Measurements from ENCODE around the gene HHLA2.

Gene HHLA2

GRCh38 chr3:108393128-108393900, 97.0 kb downstream of the HHLA2 start:
- no peak for DNase-seq (ENCODE audit: low spot score)

- no peak for DNase-seq (ENCODE audit: low spot score)
These were observed 97.7 kb downstream of the HHLA2 start for GRCh38 chr3:108394016-108394415.

- DNase-seq (ENCODE audit: low spot score): no peak
These were observed 98.2 kb downstream of the HHLA2 start for GRCh38 chr3:108394563-108394962.

DNA sequence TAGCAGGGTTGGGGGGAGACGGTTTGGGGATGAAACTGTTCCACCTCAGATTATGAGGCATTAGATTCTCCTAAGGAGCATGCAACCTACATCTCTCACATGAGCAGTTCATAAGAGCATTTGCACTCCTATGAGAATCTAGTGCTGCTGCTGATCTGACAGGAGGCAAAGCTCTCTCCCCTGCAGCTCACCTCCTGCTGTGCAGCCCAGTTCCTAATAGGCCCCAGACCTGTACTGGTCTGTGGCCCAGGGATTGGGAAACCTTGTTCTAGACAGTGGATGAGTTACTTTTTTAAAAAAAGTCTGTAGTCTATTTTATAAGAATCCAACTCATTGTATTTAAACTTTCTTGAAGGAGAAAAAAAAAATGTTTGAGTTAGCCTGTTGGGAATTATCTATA, 100.0 kb downstream of the HHLA2 start:
- DNase-seq (ENCODE audit: low spot score): no peak

GRCh38 chr3:108398510-108398909, 102.2 kb downstream of the HHLA2 start:
- DNase-seq (ENCODE audit: low spot score): no peak

DNA sequence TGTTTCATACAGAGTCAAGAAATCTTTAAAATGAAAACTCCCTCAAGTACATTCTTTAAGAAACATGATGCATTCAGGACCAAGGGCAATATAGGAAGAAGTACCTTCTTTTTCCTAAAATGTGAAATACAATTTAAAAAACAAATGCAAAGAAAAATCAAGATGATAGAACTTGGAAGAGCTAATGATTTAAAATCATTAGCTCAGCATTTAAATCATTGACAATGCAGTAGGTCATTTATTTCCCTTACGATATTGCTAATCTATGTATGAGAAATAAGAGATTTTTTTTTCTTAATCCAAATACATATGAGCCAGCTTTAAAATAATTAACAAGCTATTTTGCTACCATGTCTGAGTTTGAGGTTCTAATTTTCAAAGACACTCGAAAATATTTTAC, 105.5 kb downstream of the HHLA2 start:
- DNase-seq (ENCODE audit: low spot score): no peak

DNA sequence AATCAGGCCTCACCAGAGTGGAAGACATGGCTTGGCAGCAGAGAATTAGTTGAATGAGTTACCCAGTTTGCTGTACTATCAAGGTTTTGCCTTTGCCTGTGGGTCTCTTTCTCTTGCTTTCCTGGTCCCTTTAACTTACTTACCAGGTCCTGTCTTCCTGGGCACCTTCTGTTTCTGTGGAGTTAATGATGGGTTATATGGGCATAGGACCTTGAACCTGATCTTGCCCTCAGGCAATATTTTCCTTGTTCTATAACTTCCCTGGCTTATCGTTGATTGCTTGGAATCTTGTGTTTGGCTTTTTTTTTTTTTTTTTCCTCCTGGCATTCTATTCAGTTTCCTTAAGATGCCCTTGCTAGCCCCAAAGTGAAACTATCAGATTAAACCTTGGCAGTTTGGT, 106.8 kb downstream of the HHLA2 start:
- no peak for DNase-seq (ENCODE audit: low spot score)

GRCh38 chr3:108403686-108404345, 107.5 kb downstream of the HHLA2 start:
- DNase-seq (ENCODE audit: low spot score): no peak

- DNase-seq (ENCODE audit: low spot score): no peak
These were observed 108.0 kb downstream of the HHLA2 start for GRCh38 chr3:108404368-108404767.

DNA sequence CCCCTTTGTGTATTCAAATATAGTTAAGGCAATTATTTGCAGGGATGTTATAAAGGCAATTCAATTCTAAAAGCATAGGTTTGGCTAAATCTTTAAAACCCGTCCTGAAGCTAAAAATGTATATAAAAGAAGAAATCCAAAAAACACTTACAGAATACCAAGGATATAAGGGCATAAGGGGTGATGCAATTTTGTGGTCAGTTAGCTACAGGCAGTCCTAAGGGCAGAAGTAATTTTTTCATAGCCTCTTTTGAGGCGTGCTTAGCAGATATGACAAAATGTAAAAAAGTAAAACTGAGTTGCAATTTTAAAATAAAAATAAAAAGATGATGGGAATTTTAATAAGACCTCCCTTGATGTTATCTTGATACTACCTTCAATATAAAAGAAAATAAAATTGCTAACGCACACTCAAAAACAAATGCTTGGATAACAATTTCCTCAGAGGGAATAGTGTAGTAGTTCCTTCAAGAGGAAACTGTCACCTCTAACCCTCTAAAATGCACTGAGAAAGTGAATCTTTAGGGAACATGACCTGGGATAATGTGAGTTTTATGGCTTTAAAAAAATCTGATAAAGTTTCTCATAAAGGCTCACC, 109.8 kb downstream of the HHLA2 start:
- no peak for DNase-seq (ENCODE audit: low spot score)

- peak; percentile 87 for DNase-seq (ENCODE audit: low spot score)
These were observed 110.4 kb downstream of the HHLA2 start for GRCh38 chr3:108406661-108407206.

DNA sequence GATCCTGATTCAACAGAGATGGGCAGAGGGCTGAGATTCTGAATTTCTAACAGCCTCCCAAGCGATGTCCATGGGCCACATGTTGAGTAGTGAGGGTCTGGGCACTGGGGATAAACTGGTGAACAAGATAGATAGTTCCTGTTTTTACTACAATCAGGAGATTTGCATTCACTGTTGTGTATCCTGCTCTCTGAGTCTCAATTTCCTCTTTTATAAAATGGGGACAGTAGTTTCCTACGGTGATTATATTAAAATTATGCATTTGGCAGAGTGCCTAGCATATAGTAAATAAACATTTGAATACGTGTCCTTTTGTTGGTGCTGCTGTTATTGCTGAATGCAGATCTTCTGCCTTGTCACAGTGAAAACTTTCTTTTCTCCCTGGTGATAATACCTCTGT, 111.5 kb downstream of the HHLA2 start:
- DNase-seq (ENCODE audit: low spot score): no peak

DNA sequence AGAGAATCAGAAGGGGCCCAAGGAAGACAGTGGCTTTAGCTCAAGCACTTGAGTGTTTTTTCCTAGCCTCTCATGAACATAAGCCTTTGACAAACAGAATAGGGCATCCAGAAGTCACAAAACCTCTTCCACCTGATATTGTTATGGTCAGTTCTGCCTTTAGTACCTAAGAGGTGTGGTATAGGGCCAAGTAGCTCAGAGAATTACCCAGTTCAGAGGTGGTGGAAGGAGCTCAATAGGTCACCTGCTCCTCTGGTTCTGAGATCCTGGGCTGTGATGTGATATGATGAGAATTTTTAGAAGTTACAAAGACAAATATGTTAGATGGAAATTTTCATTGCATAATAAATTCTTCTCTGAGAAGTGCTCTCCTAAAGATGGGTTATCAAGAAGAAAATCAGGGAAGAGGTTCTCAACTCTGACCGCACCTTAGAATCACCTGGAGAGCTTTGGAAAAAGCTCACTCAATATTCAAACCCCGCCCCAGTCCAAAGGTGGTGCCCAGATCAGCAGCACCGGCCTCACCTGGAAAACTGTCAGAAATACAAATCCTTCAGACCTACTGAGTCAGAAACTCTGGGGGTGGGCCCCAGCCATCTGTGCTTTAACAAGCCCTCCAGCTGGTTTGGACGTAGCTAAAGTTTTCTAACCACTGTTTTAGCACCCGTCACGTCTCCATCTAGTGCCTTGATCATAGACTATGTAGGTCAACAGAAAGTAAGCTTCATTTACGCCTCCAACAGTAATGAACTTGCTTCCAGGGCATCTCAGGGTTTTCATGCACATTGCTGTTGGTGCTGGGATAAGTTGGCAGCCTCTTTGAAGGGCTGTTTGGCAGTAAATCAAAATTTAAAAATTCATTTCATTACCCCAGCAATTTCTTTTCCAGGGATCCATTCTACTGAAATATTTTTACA, 112.8 kb downstream of the HHLA2 start:
- no peak for DNase-seq (ENCODE audit: low spot score)

DNA sequence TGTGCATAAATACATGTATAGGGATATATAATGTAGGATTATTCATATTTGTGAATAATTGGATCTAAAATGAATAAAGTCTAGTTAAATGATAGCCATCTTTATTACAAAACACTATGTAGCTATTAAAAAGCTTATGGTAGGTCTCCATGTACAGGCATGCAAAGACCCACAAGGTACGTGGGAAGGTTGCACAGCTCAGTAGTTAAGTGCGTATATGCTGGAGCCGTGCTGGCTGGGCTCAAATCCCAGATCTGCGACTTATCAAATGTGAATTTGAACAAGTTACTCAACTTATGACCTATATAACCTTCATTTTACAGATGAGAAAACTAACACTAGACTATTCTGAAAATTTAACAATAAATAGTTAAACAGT, 113.4 kb downstream of the HHLA2 start:
- no peak for DNase-seq (ENCODE audit: low spot score)

- DNase-seq (ENCODE audit: low spot score): no peak
These were observed 114.2 kb downstream of the HHLA2 start for GRCh38 chr3:108410531-108410984.

- no peak for DNase-seq (ENCODE audit: low spot score)
These were observed 115.9 kb downstream of the HHLA2 start for GRCh38 chr3:108412121-108412750.

GRCh38 chr3:108414007-108414406, 117.7 kb downstream of the HHLA2 start:
- DNase-seq (ENCODE audit: low spot score): no peak

DNA sequence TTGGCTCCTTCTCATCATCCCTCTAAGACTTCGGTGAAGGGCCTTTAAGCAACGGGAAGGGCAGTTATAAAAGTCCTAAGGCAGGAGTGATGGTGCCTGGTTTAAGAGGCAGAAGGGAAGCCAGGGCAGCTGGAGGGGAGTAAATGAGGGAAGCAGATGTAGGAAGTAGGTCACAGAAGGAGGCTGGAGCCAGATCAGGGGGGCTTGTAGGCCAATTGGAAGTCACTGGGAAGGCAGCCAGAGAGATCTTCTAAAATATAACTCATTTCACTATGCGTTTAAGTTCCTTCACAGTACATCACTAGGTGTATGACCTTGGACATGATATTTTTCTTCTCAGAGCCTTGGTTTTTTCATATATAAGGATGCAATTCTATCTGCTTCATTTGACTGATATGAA, 119.3 kb downstream of the HHLA2 start:
- DNase-seq (ENCODE audit: low spot score): no peak

DNA sequence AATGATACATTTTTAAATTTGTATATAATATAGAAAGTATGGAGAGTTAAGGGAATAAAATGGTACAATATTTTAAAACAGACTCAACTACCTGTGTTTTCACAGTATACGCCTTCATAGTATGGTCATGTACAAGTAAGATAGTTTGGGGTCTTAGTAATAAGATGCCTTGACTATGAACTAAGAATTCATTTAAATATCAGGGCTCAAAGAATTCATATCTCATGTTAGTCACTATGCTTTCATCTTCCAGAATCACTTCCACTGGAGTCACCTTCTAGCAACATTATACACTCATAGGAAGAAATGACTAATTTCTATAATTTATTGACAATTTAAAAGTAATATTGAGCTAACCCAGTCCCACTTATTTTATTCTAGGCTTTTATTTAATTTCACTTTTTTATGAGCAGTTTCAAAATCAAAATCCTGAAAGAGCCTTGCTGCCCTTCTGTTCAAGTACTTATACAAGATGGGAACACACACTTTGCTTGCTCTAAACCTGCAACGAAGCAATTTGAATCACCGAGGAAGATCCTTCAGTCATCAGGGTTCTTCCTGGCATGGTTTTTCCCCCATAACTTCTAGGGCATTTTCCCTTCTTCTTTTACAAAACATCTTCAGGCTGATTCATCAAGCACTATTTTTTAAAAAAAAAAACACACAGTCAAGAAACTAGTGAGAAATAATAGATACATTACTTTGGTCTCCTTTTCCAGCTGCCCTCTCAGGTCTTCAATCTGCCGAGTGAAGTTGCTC, 119.9 kb downstream of the HHLA2 start:
- no peak for DNase-seq (ENCODE audit: low spot score)

GRCh38 chr3:108420926-108421325, 124.6 kb downstream of the HHLA2 start:
- DNase-seq (ENCODE audit: low spot score): no peak
